GM23338 (cell line): ENCODE results near the gene PLPPR5. TPM values are rescaled to one million over a fixed set of nuclear protein-coding genes. Genes with fewer than 3 reads are reported as not detected.

Experiments used
- ATAC-seq: fragments of 200-7000 bp; cut with Tn5 transposase; 3 replicates; pipeline ENCODE4 v1.9.1; 2020
- DNase-seq: peaks from one replicate; pipeline ENCODE4 v3.0.0-alpha.2; 2015; ENCODE audit warnings: low spot score
- H2AFZ ChIP-seq: fragments of 200-600 bp; sonication (generic); 2 replicates; pipeline ENCODE4 v1.8.0; 2016; ENCODE audit warnings: antibody characterized with exemption, mild to moderate bottlenecking, moderate library complexity
- H3F3A ChIP-seq: fragments of 200-600 bp; sonication (generic); replicated peaks from 2 replicates; pipeline ENCODE4 v1.8.0; 2017; ENCODE audit warnings: antibody characterized with exemption, mixed run types, low read depth
- H3K27ac ChIP-seq: fragments of 200-600 bp; sonication (generic); 2 replicates; pipeline ENCODE4 v1.6.1; 2016; ENCODE audit warnings: low read depth
- H3K27me3 ChIP-seq: fragments of 200-600 bp; sonication (generic); 2 replicates; pipeline ENCODE4 v1.8.0; 2016; ENCODE audit warnings: mild to moderate bottlenecking, mixed run types, moderate library complexity; ENCODE audit not compliant: insufficient read depth
- H3K36me3 ChIP-seq: fragments of 200-600 bp; sonication (generic); 2 replicates; pipeline ENCODE4 v1.8.0; 2016; ENCODE audit warnings: mild to moderate bottlenecking; ENCODE audit not compliant: insufficient read depth
- H3K4me1 ChIP-seq: fragments of 200-600 bp; sonication (generic); 2 replicates; pipeline ENCODE4 v1.8.0; 2016; ENCODE audit warnings: mild to moderate bottlenecking, moderate library complexity; ENCODE audit not compliant: insufficient read depth
- H3K4me2 ChIP-seq: fragments of 200-600 bp; sonication (generic); 2 replicates; pipeline ENCODE4 v1.7.1; 2017; ENCODE audit warnings: mixed run types
- H3K4me3 ChIP-seq: fragments of 200-600 bp; sonication (generic); 2 replicates; pipeline ENCODE4 v1.6.1; 2016; ENCODE audit warnings: mixed run types
- H3K79me2 ChIP-seq: fragments of 200-600 bp; sonication (generic); replicated peaks from 2 replicates; pipeline ENCODE4 v1.8.0; 2017; ENCODE audit warnings: mild to moderate bottlenecking; ENCODE audit not compliant: insufficient read depth
- H3K9me2 ChIP-seq: fragments of 200-600 bp; sonication (generic); 2 replicates; pipeline ENCODE4 v1.8.0; 2017; ENCODE audit not compliant: insufficient read depth
- H4K20me1 ChIP-seq: fragments of 200-600 bp; sonication (generic); replicated peaks from 2 replicates; pipeline ENCODE4 v1.8.0; 2017; ENCODE audit warnings: mild to moderate bottlenecking; ENCODE audit not compliant: insufficient read depth
- H3K27ac Mint-ChIP-seq: 2 replicates; pipeline ENCODE4 v1.8.0; 2020; ENCODE audit warnings: inconsistent platforms, mild to moderate bottlenecking, moderate library complexity, mixed read lengths
- H3K27me3 Mint-ChIP-seq: 3 replicates; pipeline ENCODE4 v1.8.0; 2022; ENCODE audit warnings: low read depth, mild to moderate bottlenecking, moderate library complexity, mixed read lengths, inconsistent platforms; ENCODE audit not compliant: insufficient read depth, poor library complexity
- H3K36me3 Mint-ChIP-seq: 3 replicates; pipeline ENCODE4 v1.8.0; 2021; ENCODE audit warnings: low read depth, mild to moderate bottlenecking, inconsistent platforms, moderate library complexity, mixed read lengths
- H3K4me1 Mint-ChIP-seq: 3 replicates; pipeline ENCODE4 v1.8.0; 2020; ENCODE audit warnings: mild to moderate bottlenecking, inconsistent platforms, mixed read lengths
- H3K4me3 Mint-ChIP-seq: 3 replicates; pipeline ENCODE4 v1.8.0; 2021; ENCODE audit warnings: moderate library complexity, mild to moderate bottlenecking, inconsistent platforms, mixed read lengths
- H3K9me3 Mint-ChIP-seq: 3 replicates; pipeline ENCODE4 v1.8.0; 2020; ENCODE audit warnings: moderate library complexity, mild to moderate bottlenecking, inconsistent platforms, mixed read lengths
- CREB1 ChIP-seq: fragments of 250-450 bp; sonication (Bioruptor Pico); IDR thresholded peaks from 2 replicates; pipeline ENCODE4 v1.5.0; 2020; ENCODE audit warnings: low read depth, mild to moderate bottlenecking, moderate library complexity
- EZH2 ChIP-seq: fragments of 200-600 bp; sonication (generic); IDR thresholded peaks from one replicate; pipeline ENCODE4 v1.8.0; 2017; ENCODE audit warnings: antibody characterized with exemption, mild to moderate bottlenecking, low read depth; ENCODE audit not compliant: unreplicated experiment
- EZH2phosphoT487 ChIP-seq: fragments of 200-600 bp; sonication (generic); IDR thresholded peaks from one replicate; pipeline ENCODE4 v1.8.1; 2018; ENCODE audit warnings: antibody characterized with exemption; ENCODE audit not compliant: unreplicated experiment
- NANOG ChIP-seq: IDR thresholded peaks from 2 replicates; pipeline ENCODE4 v1.6.1; 2016; ENCODE audit warnings: antibody characterized with exemption, borderline replicate concordance
- STAT1 ChIP-seq: IDR thresholded peaks from one replicate; pipeline ENCODE4 v1.6.1; 2016; ENCODE audit warnings: antibody characterized with exemption; ENCODE audit not compliant: unreplicated experiment
- ZNF114 ChIP-seq: fragments of 250-450 bp; sonication (Bioruptor Pico); IDR thresholded peaks from 2 replicates; pipeline ENCODE4 v1.5.0; 2020; ENCODE audit warnings: mild to moderate bottlenecking, moderate library complexity
- ZNF331 ChIP-seq: fragments of 250-450 bp; sonication (Bioruptor Pico); IDR thresholded peaks from 2 replicates; pipeline ENCODE4 v1.5.0; 2020; ENCODE audit warnings: low read depth, mild to moderate bottlenecking, moderate library complexity
- polyA plus RNA-seq: library from polyadenylated mRNA; unstranded; fragments of >200 nt; fragmentation: Nextera tagmentation; extraction: Ambion mirVana; gene quantifications from 2 replicates; pipeline ENCODE4 v1.2.1, GENCODE V29; 2016
- total RNA-seq: library from RNA; depleted of rRNA; stranded (reverse); fragments of >200 nt; shearing (Covaris generic); gene quantifications from 2 replicates; pipeline ENCODE4 v1.2.3, GENCODE V29; 2014
- TF ChIP-seq, protein P1 (sequence below): fragments of 250-450 bp; sonication (Bioruptor Pico); IDR thresholded peaks from 2 replicates; pipeline ENCODE4 v1.5.0; 2020; ENCODE audit warnings: mild to moderate bottlenecking, moderate library complexity

The PLPPR5 gene
- total and polyA plus RNA-seq, 2 experiments from 2014 or later, result 3.2 to 4.2 TPM

DNA sequence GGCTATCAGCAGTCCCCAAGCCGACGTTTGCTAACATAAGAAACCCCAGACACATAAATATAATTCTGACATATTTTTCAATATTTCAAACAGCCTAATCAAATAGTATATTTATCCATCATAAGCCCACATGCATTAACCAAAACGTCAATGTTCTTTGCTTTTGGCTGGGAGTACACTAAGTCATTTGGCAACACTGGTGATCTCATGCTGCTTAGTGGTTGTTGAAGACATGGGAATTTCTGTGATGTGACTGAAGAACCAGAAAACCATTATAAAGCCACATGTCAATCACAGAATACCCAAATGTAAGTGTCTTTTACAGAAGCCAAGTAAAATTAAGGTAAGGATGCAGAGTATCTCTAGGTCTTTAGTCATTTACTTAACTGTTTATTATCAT is 57.6 kb downstream of the PLPPR5 start (continued):
- TF ChIP-seq, protein P1, sequence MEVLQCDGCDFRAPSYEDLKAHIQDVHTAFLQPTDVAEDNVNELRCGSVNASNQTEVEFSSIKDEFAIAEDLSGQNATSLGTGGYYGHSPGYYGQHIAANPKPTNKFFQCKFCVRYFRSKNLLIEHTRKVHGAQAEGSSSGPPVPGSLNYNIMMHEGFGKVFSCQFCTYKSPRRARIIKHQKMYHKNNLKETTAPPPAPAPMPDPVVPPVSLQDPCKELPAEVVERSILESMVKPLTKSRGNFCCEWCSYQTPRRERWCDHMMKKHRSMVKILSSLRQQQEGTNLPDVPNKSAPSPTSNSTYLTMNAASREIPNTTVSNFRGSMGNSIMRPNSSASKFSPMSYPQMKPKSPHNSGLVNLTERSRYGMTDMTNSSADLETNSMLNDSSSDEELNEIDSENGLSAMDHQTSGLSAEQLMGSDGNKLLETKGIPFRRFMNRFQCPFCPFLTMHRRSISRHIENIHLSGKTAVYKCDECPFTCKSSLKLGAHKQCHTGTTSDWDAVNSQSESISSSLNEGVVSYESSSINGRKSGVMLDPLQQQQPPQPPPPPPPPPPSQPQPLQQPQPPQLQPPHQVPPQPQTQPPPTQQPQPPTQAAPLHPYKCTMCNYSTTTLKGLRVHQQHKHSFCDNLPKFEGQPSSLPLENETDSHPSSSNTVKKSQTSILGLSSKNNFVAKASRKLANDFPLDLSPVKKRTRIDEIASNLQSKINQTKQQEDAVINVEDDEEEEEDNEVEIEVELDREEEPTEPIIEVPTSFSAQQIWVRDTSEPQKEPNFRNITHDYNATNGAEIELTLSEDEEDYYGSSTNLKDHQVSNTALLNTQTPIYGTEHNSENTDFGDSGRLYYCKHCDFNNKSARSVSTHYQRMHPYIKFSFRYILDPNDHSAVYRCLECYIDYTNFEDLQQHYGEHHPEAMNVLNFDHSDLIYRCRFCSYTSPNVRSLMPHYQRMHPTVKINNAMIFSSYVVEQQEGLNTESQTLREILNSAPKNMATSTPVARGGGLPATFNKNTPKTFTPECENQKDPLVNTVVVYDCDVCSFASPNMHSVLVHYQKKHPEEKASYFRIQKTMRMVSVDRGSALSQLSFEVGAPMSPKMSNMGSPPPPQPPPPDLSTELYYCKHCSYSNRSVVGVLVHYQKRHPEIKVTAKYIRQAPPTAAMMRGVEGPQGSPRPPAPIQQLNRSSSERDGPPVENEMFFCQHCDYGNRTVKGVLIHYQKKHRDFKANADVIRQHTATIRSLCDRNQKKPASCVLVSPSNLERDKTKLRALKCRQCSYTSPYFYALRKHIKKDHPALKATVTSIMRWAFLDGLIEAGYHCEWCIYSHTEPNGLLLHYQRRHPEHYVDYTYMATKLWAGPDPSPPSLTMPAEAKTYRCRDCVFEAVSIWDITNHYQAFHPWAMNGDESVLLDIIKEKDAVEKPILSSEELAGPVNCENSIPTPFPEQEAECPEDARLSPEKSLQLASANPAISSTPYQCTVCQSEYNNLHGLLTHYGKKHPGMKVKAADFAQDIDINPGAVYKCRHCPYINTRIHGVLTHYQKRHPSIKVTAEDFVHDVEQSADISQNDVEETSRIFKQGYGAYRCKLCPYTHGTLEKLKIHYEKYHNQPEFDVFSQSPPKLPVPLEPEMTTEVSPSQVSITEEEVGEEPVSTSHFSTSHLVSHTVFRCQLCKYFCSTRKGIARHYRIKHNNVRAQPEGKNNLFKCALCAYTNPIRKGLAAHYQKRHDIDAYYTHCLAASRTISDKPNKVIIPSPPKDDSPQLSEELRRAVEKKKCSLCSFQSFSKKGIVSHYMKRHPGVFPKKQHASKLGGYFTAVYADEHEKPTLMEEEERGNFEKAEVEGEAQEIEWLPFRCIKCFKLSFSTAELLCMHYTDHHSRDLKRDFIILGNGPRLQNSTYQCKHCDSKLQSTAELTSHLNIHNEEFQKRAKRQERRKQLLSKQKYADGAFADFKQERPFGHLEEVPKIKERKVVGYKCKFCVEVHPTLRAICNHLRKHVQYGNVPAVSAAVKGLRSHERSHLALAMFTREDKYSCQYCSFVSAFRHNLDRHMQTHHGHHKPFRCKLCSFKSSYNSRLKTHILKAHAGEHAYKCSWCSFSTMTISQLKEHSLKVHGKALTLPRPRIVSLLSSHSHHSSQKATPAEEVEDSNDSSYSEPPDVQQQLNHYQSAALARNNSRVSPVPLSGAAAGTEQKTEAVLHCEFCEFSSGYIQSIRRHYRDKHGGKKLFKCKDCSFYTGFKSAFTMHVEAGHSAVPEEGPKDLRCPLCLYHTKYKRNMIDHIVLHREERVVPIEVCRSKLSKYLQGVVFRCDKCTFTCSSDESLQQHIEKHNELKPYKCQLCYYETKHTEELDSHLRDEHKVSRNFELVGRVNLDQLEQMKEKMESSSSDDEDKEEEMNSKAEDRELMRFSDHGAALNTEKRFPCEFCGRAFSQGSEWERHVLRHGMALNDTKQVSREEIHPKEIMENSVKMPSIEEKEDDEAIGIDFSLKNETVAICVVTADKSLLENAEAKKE, result no peak
- TF ChIP-seq EZH2phosphoT487 (no peak), ZNF114 (no peak), CREB1 (CRISPR knock-in tag) (no peak), STAT1 (no peak), EZH2 (no peak)

DNA sequence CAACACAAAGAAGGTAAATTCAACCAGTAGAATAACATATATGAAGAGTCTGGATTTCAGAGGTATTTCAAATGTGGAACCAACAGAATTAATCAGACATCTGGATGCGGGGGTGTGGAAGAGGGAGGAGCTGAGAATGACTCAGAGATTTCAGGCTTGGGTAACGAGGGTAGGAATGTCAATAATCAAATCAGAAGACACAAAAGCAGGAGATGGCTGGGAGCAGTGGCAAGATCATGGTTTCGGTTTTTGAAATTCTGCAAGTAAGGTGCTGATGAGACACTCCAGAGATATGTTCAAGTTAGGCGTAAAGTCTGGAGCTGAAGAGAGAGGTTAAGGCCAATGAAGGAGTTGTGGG is 64.0 kb downstream of the PLPPR5 start:
- no peaks in the 10 kb centered on the region for H3K36me3 ChIP-seq
- H3K27ac ChIP-seq, result no peak overlapping the region
- no peaks in the 10 kb centered on the region for H3K27me3 ChIP-seq
- H3K4me1 Mint-ChIP-seq, result no peaks in the 10 kb centered on the region
- H3F3A ChIP-seq, result no peaks in the 10 kb centered on the region
- H4K20me1 ChIP-seq, result no peaks in the 10 kb centered on the region
- no peaks in the 10 kb centered on the region for H3K27me3 Mint-ChIP-seq
- no peaks in the 10 kb centered on the region for H3K9me3 Mint-ChIP-seq
- no peak overlapping the region for H3K4me3 ChIP-seq
- no peaks in the 10 kb centered on the region for H3K4me1 ChIP-seq
- DNase-seq (no peak), ATAC-seq (no peak)
- no peak overlapping the region for H3K27ac Mint-ChIP-seq
- H3K4me2 ChIP-seq, result no peak overlapping the region
- H3K4me3 Mint-ChIP-seq, result no peak overlapping the region
- TF ChIP-seq, protein P1, result no peak
- TF ChIP-seq NANOG (no peak), ZNF331 (CRISPR knock-in tag) (no peak)
- 0 out of 2 replicates have a peak, but pooled peaks cover 4% of the 10 kb centered on the region for H3K9me2 ChIP-seq
- H2AFZ ChIP-seq, result no peak overlapping the region
- no peaks in the 10 kb centered on the region for H3K36me3 Mint-ChIP-seq
- no peaks in the 10 kb centered on the region for H3K79me2 ChIP-seq
